22Rv1 (cell line): ENCODE results near the gene LRRC1.

ENCODE experiments used
- H3K27ac ChIP-seq: fragments of 450-650 bp; 2 replicates; pipeline ENCODE4 v1.5.1; 2017
- ZFX ChIP-seq: fragments of 450-650 bp; IDR thresholded peaks from 2 replicates; pipeline ENCODE4 v1.6.1; 2017; ENCODE audit warnings: antibody characterized with exemption, borderline replicate concordance
- TF ChIP-seq, protein P1 (sequence below): fragments of 450-650 bp; IDR thresholded peaks from 2 replicates; pipeline ENCODE4 v1.5.1; 2017; ENCODE audit warnings: mild to moderate bottlenecking

Gene LRRC1

DNA sequence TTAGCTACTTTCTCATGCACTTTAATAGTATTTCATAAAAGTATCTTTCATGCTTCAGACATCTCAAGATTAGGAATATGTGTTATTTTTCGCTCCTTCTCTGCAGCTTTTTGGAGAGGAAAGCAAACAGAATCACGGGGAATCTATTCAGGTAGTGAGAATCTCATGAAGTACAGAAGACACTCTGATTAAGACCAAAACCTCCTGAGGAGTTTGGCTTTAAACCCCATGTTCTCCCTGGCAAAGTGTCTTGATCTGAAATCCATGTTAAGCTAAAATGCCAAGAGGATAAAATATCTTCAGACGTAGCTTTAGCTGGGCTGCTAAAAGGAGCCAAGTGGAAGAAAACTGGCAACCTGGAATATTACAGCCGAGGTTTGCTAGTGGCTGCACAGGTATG is 149.3 kb downstream of the LRRC1 start:
- H3K27ac ChIP-seq: no peak overlapping the region
- no peak for TF ChIP-seq ZFX
- TF ChIP-seq, protein P1, sequence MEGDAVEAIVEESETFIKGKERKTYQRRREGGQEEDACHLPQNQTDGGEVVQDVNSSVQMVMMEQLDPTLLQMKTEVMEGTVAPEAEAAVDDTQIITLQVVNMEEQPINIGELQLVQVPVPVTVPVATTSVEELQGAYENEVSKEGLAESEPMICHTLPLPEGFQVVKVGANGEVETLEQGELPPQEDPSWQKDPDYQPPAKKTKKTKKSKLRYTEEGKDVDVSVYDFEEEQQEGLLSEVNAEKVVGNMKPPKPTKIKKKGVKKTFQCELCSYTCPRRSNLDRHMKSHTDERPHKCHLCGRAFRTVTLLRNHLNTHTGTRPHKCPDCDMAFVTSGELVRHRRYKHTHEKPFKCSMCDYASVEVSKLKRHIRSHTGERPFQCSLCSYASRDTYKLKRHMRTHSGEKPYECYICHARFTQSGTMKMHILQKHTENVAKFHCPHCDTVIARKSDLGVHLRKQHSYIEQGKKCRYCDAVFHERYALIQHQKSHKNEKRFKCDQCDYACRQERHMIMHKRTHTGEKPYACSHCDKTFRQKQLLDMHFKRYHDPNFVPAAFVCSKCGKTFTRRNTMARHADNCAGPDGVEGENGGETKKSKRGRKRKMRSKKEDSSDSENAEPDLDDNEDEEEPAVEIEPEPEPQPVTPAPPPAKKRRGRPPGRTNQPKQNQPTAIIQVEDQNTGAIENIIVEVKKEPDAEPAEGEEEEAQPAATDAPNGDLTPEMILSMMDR: no peak

DNA sequence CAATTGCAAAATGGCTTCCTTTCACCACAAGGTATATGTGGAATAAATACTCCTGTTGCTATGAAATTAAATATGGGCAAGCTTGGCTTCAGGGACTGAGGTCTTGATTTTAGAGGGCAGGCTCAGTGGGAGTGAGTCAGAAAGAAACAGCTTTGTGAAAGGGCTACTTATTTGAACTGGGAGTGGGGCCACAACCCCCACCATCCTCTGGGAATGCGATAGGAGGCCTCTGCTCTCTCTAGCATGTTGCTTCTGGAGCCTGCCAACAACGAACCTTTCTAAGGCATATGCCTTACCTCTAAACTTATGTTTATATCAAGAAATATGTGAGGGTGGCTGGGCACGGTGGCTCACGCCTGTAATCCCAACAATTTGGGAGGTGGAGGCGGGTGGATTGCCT is 149.7 kb downstream of the LRRC1 start:
- no peak overlapping the region for H3K27ac ChIP-seq
- no peak for TF ChIP-seq ZFX
- TF ChIP-seq, protein P1: no peak

DNA sequence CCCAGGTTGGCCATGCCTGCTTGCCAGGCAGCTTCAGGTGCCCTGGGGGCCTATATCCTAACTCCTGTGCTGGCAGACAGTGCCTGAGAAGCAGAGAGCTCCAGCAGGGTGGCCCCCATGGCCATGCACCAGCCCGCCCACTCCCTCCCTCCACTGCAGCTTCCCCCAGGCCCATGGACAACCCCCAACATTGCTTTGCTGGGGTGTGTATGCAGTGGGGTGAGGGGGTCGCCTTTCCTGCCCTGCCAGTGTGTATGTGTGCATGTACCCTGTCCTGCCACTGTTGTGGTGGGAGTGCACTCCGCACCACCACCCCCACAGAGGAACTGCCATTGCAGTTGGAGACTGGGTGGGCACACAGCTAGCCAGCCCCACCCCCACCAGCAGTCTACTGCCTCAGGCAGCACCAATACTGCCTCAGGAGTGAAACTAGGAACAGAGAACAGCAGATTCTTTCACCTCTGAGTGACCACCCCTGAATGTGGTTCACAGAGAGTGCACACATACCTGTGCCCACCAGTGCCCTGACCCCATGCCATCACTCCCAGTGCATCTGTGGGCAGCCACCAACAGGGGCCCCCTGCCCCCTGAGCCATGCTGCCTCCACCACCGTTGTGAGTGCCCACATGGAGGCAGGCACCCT is 151.1 kb downstream of the LRRC1 start:
- H3K27ac ChIP-seq: no peak overlapping the region
- TF ChIP-seq, protein P1: no peak
- TF ChIP-seq ZFX: no peak

DNA sequence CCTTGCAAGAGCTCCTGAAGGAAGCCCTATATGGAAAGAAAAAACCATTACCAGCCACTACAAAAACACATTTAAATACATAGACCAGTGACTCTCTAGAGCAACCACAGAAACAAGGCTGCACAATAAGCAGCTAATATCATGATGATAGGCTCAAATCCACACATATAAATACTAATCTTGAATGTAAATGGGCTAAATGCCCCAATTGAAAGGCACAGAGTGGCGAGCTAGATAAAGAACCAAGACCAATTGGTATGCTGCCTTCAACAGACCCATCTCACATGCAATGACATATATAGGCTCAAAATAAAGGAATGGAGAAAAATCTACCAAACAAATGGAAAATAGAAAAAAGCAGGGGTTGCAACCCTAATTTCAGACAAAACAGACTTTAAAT is 153.0 kb downstream of the LRRC1 start:
- H3K27ac ChIP-seq: no peak overlapping the region
- TF ChIP-seq ZFX: no peak
- TF ChIP-seq, protein P1: no peak

DNA sequence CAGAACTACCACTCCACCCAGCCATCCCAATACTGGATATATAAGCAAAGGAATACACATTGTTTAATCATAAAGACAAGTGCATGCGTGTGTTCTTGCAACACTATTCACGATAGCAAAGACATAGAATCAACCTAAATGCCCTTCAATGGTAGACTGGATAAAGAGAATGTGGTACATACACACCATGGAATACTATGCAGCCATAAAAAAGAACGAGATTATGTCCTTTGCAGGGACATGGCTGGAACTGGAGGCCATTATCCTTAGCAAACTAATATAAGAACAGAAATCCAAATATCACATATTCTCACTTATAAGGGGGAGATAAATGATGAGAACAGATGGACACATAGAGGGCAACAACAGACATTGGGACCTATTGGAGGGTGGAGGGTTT is 156.6 kb downstream of the LRRC1 start:
- TF ChIP-seq, protein P1: no peak
- no peak for TF ChIP-seq ZFX
- H3K27ac ChIP-seq: no peak overlapping the region

DNA sequence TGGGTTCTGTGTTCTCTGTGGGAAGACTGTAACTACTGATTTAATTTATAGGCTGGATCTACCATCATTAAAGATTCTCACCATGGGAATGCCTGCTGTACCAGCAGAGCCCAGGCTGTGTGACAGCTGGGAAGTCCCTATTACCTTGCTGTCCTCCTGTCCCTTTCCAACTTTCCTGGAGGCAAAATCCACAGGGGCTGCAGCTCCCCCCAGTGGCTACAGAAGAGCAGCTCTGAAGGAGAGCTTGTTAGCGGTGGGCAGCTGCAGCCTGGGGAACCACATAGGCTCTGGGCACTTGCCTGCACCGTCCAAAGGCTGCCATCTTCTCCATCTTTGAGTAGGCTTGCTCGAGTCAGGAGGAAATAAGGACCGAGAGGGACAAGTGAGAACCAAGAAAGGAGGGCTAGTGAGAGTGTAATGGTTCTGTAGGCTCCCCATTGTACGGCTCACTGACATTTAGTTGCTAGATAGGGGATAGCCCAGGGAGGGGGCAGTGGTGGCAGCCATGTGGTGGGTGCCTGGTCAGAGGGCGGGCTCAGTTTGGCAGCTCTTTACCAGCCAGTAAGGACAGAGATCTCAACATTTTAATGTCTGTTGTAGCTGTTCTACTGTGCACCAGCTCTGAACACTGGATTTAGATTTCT is 161.4 kb downstream of the LRRC1 start:
- no peak overlapping the region for H3K27ac ChIP-seq
- TF ChIP-seq, protein P1: peak; percentile 78
- no peak for TF ChIP-seq ZFX

DNA sequence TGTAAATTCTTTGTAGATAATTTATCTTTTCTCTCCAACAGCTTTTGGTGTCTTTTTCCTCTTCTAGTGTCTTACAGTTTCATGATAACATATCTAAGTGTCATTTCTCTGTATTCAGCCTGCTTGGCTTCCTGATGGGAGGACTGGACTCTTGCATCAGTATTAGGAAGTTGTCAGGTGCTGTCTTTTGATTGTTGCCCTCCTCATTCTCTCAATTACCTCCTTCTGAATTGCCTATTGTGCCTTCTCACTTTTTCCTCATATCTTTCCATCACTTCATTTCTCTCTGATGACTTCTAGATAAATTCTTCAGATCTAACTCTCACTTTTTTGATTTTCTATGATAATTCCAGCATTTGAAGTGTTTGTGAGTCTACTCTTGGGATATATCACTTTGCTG is 162.0 kb downstream of the LRRC1 start:
- H3K27ac ChIP-seq: no peak overlapping the region

More for the DNA sequence above, 162.0 kb downstream of the LRRC1 start:
- no peak for TF ChIP-seq ZFX
- TF ChIP-seq, protein P1: no peak
